ENCODE results near the gene PDE9A.

The PDE9A gene

GRCh38 chr21:42731264-42732032, 78.0 kb downstream of the PDE9A start:
- peak overlapping the region; percentile 62 for H3K27ac Mint-ChIP-seq
- no peaks in the 10 kb centered on the region for H3K27me3 Mint-ChIP-seq (ENCODE audit: low read depth, poor library complexity)
- peaks cover 27% of the 10 kb centered on the region for H3K9me3 Mint-ChIP-seq
- no peak overlapping the region for H3K4me3 Mint-ChIP-seq
- DNase-seq, result no peak
- TF ChIP-seq CTCF (IDR thresholded peaks at IDR 0.05), result no peak
- H3K4me1 Mint-ChIP-seq, result no peaks in the 10 kb centered on the region
- peaks cover 93% of the 10 kb centered on the region for H3K36me3 Mint-ChIP-seq (ENCODE audit: low read depth)

GRCh38 chr21:42732033-42732410, 78.6 kb downstream of the PDE9A start:
- Mint-ChIP-seq H3K27me3 (ENCODE audit: low read depth, poor library complexity) (no peaks in the 10 kb centered on the region), H3K27ac (peak overlapping the region; percentile 7), H3K36me3 (ENCODE audit: low read depth) (peaks cover 93% of the 10 kb centered on the region), H3K4me3 (no peak overlapping the region), H3K9me3 (peaks cover 27% of the 10 kb centered on the region), H3K4me1 (no peaks in the 10 kb centered on the region)
- no peak for TF ChIP-seq CTCF (IDR thresholded peaks at IDR 0.05)
- DNase-seq, result no peak

GRCh38 chr21:42733037-42733627, 79.7 kb downstream of the PDE9A start:
- Mint-ChIP-seq H3K27ac (no peak overlapping the region), H3K4me3 (no peak overlapping the region), H3K4me1 (peaks cover 6% of the 10 kb centered on the region), H3K36me3 (ENCODE audit: low read depth) (peaks cover 89% of the 10 kb centered on the region), H3K27me3 (ENCODE audit: low read depth, poor library complexity) (no peaks in the 10 kb centered on the region), H3K9me3 (peaks cover 22% of the 10 kb centered on the region)
- DNase-seq, result no peak
- TF ChIP-seq CTCF (IDR thresholded peaks at IDR 0.05), result no peak

GRCh38 chr21:42733874-42734273, 80.5 kb downstream of the PDE9A start:
- H3K4me1 Mint-ChIP-seq, result peaks cover 12% of the 10 kb centered on the region
- TF ChIP-seq CTCF (IDR thresholded peaks at IDR 0.05), result no peak
- peak overlapping the region; percentile 47 for H3K27ac Mint-ChIP-seq
- no peaks in the 10 kb centered on the region for H3K27me3 Mint-ChIP-seq (ENCODE audit: low read depth, poor library complexity)
- H3K4me3 Mint-ChIP-seq, result no peak overlapping the region
- H3K9me3 Mint-ChIP-seq, result peaks cover 17% of the 10 kb centered on the region
- H3K36me3 Mint-ChIP-seq (ENCODE audit: low read depth), result peaks cover 86% of the 10 kb centered on the region
- no peak for DNase-seq

- H3K9me3 Mint-ChIP-seq, result peaks cover 11% of the 10 kb centered on the region
- no peak overlapping the region for H3K4me3 Mint-ChIP-seq
- H3K27me3 Mint-ChIP-seq (ENCODE audit: low read depth, poor library complexity), result no peaks in the 10 kb centered on the region
- DNase-seq, result no peak
- H3K27ac Mint-ChIP-seq, result no peak overlapping the region
- no peak for TF ChIP-seq CTCF (IDR thresholded peaks at IDR 0.05)
- H3K36me3 Mint-ChIP-seq (ENCODE audit: low read depth), result peaks cover 80% of the 10 kb centered on the region
- peaks cover 16% of the 10 kb centered on the region for H3K4me1 Mint-ChIP-seq
Measured at GRCh38 chr21:42734323-42734971, 81.0 kb downstream of the PDE9A start.

Measured in nephron progenitor cell (in vitro differentiated cells).